Neuronal stem cell (in vitro differentiated cells): Measurements from ENCODE around the gene HSF4.

Experiments
- DNase-seq: peaks from one replicate; pipeline ENCODE4 v3.0.0-alpha.2; 2013; ENCODE audit warnings: low spot score
- H2AFZ ChIP-seq: one replicate; pipeline ENCODE4 v1.6.1; 2013; ENCODE audit warnings: mild to moderate bottlenecking, low read length, inconsistent platforms
- H2AK5ac ChIP-seq: 2 replicates; pipeline ENCODE4 v1.6.1; 2013; ENCODE audit warnings: low read depth, mild to moderate bottlenecking, inconsistent platforms, low read length, moderate library complexity, mixed read lengths
- H2BK120ac ChIP-seq: 2 replicates; pipeline ENCODE4 v1.6.1; 2013; ENCODE audit warnings: low read depth, mild to moderate bottlenecking, inconsistent platforms, low read length, moderate library complexity, mixed read lengths
- H2BK12ac ChIP-seq: one replicate; pipeline ENCODE4 v1.6.1; 2013; ENCODE audit warnings: low read length, inconsistent platforms
- H2BK15ac ChIP-seq: 2 replicates; pipeline ENCODE4 v1.6.1; 2013; ENCODE audit warnings: mild to moderate bottlenecking, low read length, inconsistent platforms, mixed read lengths
- H2BK5ac ChIP-seq: one replicate; pipeline ENCODE4 v1.6.1; 2013; ENCODE audit warnings: inconsistent platforms, mild to moderate bottlenecking, low read length, moderate library complexity
- H3K14ac ChIP-seq: one replicate; pipeline ENCODE4 v1.6.1; 2013; ENCODE audit warnings: low read length, inconsistent platforms
- H3K18ac ChIP-seq: 2 replicates; pipeline ENCODE4 v1.6.1; 2013; ENCODE audit warnings: low read length, inconsistent platforms
- H3K23ac ChIP-seq: 2 replicates; pipeline ENCODE4 v1.6.1; 2013; ENCODE audit warnings: low read depth, mild to moderate bottlenecking, mixed read lengths, low read length, inconsistent platforms; ENCODE audit not compliant: poor library complexity
- H3K27ac ChIP-seq: replicated peaks from 3 replicates; pipeline ENCODE4 v1.5.1; 2013; ENCODE audit warnings: low read length, inconsistent platforms
- H3K27me3 ChIP-seq, 3 experiments: 2 replicates each; pipeline ENCODE4 v1.6.1; 2013; ENCODE audit warnings: low read length in 3 of 3, mild to moderate bottlenecking in 2 of 3, inconsistent platforms in 1 of 3, low read depth in 1 of 3, mixed read lengths in 1 of 3, moderate library complexity in 1 of 3; ENCODE audit not compliant: control insufficient read depth in 3 of 3, insufficient read depth in 3 of 3
- H3K36me3 ChIP-seq, 2 donors: replicated peaks in 1 of 2; 2 replicates each; pipeline ENCODE4 v1.6.1; 2013; ENCODE audit warnings: low read length in 2 of 2; ENCODE audit not compliant: control insufficient read depth in 2 of 2, insufficient read depth in 2 of 2
- H3K4ac ChIP-seq: 2 replicates; pipeline ENCODE4 v1.6.1; 2013; ENCODE audit warnings: inconsistent platforms, mild to moderate bottlenecking, low read length, moderate library complexity
- H3K4me1 ChIP-seq, 2 donors: 1 replicate in 1 of 2; 2 replicates in 1 of 2; pipeline ENCODE4 v1.6.1; 2013; ENCODE audit warnings: low read length in 2 of 2, low read depth in 1 of 2; ENCODE audit not compliant: control insufficient read depth in 2 of 2, insufficient read depth in 1 of 2
- H3K4me2 ChIP-seq: one replicate; pipeline ENCODE4 v1.6.1; 2013; ENCODE audit warnings: mild to moderate bottlenecking, low read length, inconsistent platforms; ENCODE audit not compliant: insufficient read depth, poor library complexity, severe bottlenecking
- H3K4me3 ChIP-seq, 2 donors: 2 replicates each; pipeline ENCODE4 v1.5.1; 2013; ENCODE audit warnings: low read length in 2 of 2, mild to moderate bottlenecking in 2 of 2, inconsistent platforms in 1 of 2, moderate library complexity in 1 of 2
- H3K79me1 ChIP-seq: one replicate; pipeline ENCODE4 v1.6.1; 2013; ENCODE audit warnings: low read depth, mild to moderate bottlenecking, inconsistent platforms, low read length, moderate library complexity
- H3K9ac ChIP-seq: one replicate; pipeline ENCODE4 v1.6.1; 2013; ENCODE audit warnings: mild to moderate bottlenecking, low read depth, low read length, inconsistent platforms; ENCODE audit not compliant: poor library complexity
- H3K9me3 ChIP-seq, 2 donors: replicated peaks in 1 of 2; 2 replicates each; pipeline versions ENCODE3 to v1.6.1; 2013; ENCODE audit warnings: low read length in 2 of 2, mild to moderate bottlenecking in 2 of 2, inconsistent platforms in 1 of 2, low read depth in 1 of 2, mixed read lengths in 1 of 2, moderate library complexity in 1 of 2; ENCODE audit not compliant: control insufficient read depth in 2 of 2, insufficient read depth in 1 of 2
- H4K8ac ChIP-seq: one replicate; pipeline ENCODE4 v1.6.1; 2013; ENCODE audit warnings: low read depth, mild to moderate bottlenecking, inconsistent platforms, low read length, moderate library complexity
- H4K91ac ChIP-seq: one replicate; pipeline ENCODE4 v1.6.1; 2013; ENCODE audit warnings: low read length, low read depth, mild to moderate bottlenecking, inconsistent platforms; ENCODE audit not compliant: poor library complexity
- WGBS, 2 donors: extraction: QIAGEN DNeasy Blood & Tissue Kit; methylation state at CpG; one replicate each; pipeline ENCODE4 v1.1.7; 2013; ENCODE audit warnings: missing lambda C conversion rate in 2 of 2, mixed read lengths in 1 of 2; ENCODE audit not compliant: insufficient read length in 2 of 2, insufficient replicate concordance in 1 of 2; ENCODE audit errors: extremely low coverage in 2 of 2; 5-methylcytosine and 5-hydroxymethylcytosine counted together

HSF4 gene

DNA sequence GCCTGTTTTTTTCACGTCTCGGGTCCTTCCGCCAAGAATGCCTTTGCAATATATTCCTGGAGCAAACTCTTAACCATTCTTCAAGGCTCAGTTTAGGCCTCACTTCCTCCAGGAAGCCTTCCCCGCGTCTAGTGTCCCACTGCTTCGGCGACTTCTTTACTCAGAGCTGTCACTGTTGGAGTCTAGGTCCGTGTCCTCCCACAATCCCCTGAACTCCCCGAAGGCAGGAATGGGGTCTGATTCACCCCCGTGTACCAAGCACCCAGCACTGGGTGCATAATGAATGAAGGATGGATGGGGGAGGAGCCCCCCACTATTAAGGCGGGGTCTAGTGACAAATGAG, 18.7 kb downstream of the HSF4 start:
- H3K4me1 ChIP-seq = peaks cover 8 to 19% of the 10 kb centered on the region in 2 donors
- peaks cover 0 to 13% of the 10 kb centered on the region in 2 donors for H3K36me3 ChIP-seq
- H2BK120ac ChIP-seq = no peak overlapping the region
- H3K9me3 ChIP-seq = no peaks in the 10 kb centered on the region
- H3K9ac ChIP-seq = peak overlapping the region; percentile 55
- peak overlapping the region; percentile 82 for H3K4me2 ChIP-seq
- peak overlapping the region; percentile 96 for H2AFZ ChIP-seq
- H3K14ac ChIP-seq = no peak overlapping the region
- peaks cover 5 to 46% (median 8%) of the 10 kb centered on the region in 3 experiments for H3K27me3 ChIP-seq
- WGBS, 2 donors = no CpG with 5 or more reads among the region's 11 CpGs
- peak overlapping the region; percentile 94 for H2BK5ac ChIP-seq
- no peak overlapping the region for H4K91ac ChIP-seq
- H2BK12ac ChIP-seq = no peak overlapping the region
- H3K79me1 ChIP-seq = peaks cover 7% of the 10 kb centered on the region
- no peak overlapping the region for H2AK5ac ChIP-seq
- H3K23ac ChIP-seq = no peak overlapping the region
- H3K27ac ChIP-seq = no peak overlapping the region
- H4K8ac ChIP-seq = no peak overlapping the region
- DNase-seq = no peak
- peak overlapping the region; percentile 84 for H3K18ac ChIP-seq
- no peak overlapping the region for H3K4ac ChIP-seq
- no peak overlapping the region for H2BK15ac ChIP-seq
- peak overlapping the region; percentile 54 to 90 for H3K4me3 ChIP-seq

DNA sequence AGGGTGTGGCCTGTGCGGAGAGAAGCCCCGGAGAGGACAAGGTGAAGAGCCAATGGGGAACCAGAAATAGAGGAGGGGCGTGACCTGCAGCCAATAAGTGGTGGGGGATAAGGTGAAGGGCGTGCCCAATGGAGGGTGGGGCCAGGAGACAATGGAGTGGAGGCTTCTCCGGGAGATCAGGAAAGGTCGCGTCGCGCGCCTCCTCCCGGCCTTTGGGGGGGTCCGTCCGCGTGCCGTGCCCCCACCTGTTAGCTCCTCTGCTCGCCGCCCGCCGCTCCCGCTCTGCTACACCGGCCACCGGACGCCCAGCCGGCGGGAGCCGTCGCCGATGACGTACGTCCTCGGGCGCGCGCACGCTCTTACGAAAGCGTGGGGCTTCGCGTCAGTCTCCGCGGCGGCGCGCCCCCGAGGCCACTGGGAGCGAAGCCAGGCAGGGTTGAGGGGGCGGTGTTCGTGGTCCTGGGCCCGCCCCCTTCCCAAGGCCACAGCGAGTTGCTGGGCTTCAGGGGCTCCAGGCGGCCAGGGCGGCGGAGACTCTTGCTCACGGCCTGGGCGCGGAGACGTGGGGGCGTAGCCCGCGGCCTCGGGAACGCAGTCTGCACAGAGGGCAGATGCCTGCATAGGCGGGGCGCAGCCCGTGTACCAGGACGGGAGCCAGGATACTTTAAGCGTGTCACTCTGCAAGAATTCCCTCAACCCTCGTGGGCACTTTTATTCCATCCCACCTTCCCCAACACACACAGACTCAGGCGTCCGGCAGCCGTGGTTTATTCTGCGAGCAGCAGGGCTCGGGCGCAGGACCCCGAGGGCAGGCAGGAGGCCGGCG, 19.3 kb downstream of the HSF4 start, which contains the start of gene MATCAP1:
MATCAP1 (minus strand) TSS at position 337 of the 826 bp plus-strand sequence. CDS start 3,353 bp downstream, outside the sequence.
- peak within 1 kb of the TSS; percentile 99 for H3K18ac ChIP-seq
- H3K4me3 ChIP-seq = peak within 1 kb of the TSS; percentile 54 to 90
- H3K23ac ChIP-seq = peak within 1 kb of the TSS; percentile 99
- H2BK15ac ChIP-seq = peak within 1 kb of the TSS; percentile 94
- H4K8ac ChIP-seq = peak within 1 kb of the TSS; percentile 96
- H2BK5ac ChIP-seq = peak within 1 kb of the TSS; percentile 94
- H3K9me3 ChIP-seq = no peaks in the 10 kb centered on the region
- DNase-seq = peak; percentile 96
- H3K9ac ChIP-seq = peak within 1 kb of the TSS; percentile 95
- H3K4me1 ChIP-seq = peaks cover 8 to 17% of the 10 kb centered on the region in 2 donors
- H2BK120ac ChIP-seq = no peak within 1 kb of the TSS
- H3K14ac ChIP-seq = peak within 1 kb of the TSS; percentile 97
- no CpG with 5 or more reads among the region's 77 CpGs for WGBS, 2 donors
- H3K79me1 ChIP-seq = peaks cover 7% of the 10 kb centered on the region
- H3K36me3 ChIP-seq = peaks cover 0 to 13% of the 10 kb centered on the region in 2 donors
- H3K27ac ChIP-seq = peak within 1 kb of the TSS; percentile 92
- peak within 1 kb of the TSS; percentile 37 for H2AK5ac ChIP-seq
- peak within 1 kb of the TSS; percentile 73 for H2BK12ac ChIP-seq
- H3K27me3 ChIP-seq = peaks cover 5 to 40% (median 8%) of the 10 kb centered on the region in 3 experiments
- peak within 1 kb of the TSS; percentile 30 for H4K91ac ChIP-seq
- peak within 1 kb of the TSS; percentile 96 for H2AFZ ChIP-seq
- H3K4me2 ChIP-seq = peak within 1 kb of the TSS; percentile 91
- no peak within 1 kb of the TSS for H3K4ac ChIP-seq

DNA sequence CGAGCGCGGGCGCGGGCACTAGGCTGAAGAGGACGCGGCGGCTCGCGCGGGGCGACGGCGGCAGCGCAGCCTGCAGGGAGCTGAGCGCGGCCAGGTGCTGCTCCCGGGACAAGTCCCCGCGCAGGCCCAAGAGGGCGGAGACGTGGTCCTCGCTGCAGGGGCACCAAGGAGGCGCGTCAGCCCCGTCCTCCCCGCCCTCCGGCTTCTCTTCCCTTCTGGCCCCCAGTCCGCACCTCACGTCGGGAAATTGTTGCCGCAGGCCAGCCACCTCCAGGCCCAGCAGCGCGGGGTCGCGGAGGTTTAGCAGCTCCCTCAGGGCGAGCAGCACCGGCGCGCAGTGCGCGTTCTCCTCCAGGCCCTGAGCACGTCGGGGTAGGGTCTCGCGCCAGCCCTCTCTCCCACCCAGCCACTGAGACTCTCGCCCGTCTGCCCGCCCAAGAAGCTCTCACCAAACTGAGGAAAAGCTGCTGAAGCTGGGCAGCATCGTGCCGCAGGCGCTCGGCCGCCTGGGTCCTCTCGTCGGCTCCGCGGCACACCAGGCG, 20.0 kb downstream of the HSF4 start:
- peak overlapping the region; percentile 53 for H2BK5ac ChIP-seq
- H3K23ac ChIP-seq = peak overlapping the region; percentile 98
- H3K4me3 ChIP-seq = peak overlapping the region; percentile 54 to 90
- WGBS, 2 donors = no CpG with 5 or more reads among the region's 59 CpGs
- peaks cover 5 to 33% (median 8%) of the 10 kb centered on the region in 3 experiments for H3K27me3 ChIP-seq
- no peak overlapping the region for H3K27ac ChIP-seq
- H3K79me1 ChIP-seq = peaks cover 7% of the 10 kb centered on the region
- no peak overlapping the region for H2BK12ac ChIP-seq
- peak overlapping the region; percentile 91 for H3K4me2 ChIP-seq
- H3K4ac ChIP-seq = no peak overlapping the region
- no peak for DNase-seq
- H4K91ac ChIP-seq = peak overlapping the region; percentile 30
- H3K9me3 ChIP-seq = no peaks in the 10 kb centered on the region
- peak overlapping the region; percentile 37 for H2AK5ac ChIP-seq
- no peak overlapping the region for H4K8ac ChIP-seq
- no peak overlapping the region for H2BK120ac ChIP-seq
- peak overlapping the region; percentile 38 for H3K14ac ChIP-seq
- H3K18ac ChIP-seq = peak overlapping the region; percentile 89
- H3K9ac ChIP-seq = peak overlapping the region; percentile 70
- peaks cover 9 to 17% of the 10 kb centered on the region in 2 donors for H3K4me1 ChIP-seq
- peaks cover 0 to 11% of the 10 kb centered on the region in 2 donors for H3K36me3 ChIP-seq
- H2BK15ac ChIP-seq = peak overlapping the region; percentile 58
- H2AFZ ChIP-seq = peak overlapping the region; percentile 96
